ENCODE measurements around the gene CERS6.
"Not testable (repeated sequence)": the region's sequence is repeated elsewhere in the genome, so short reads cannot be mapped to it uniquely, and the experiment has no call there.

CERS6 gene, protein sequence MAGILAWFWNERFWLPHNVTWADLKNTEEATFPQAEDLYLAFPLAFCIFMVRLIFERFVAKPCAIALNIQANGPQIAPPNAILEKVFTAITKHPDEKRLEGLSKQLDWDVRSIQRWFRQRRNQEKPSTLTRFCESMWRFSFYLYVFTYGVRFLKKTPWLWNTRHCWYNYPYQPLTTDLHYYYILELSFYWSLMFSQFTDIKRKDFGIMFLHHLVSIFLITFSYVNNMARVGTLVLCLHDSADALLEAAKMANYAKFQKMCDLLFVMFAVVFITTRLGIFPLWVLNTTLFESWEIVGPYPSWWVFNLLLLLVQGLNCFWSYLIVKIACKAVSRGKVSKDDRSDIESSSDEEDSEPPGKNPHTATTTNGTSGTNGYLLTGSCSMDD

DNA sequence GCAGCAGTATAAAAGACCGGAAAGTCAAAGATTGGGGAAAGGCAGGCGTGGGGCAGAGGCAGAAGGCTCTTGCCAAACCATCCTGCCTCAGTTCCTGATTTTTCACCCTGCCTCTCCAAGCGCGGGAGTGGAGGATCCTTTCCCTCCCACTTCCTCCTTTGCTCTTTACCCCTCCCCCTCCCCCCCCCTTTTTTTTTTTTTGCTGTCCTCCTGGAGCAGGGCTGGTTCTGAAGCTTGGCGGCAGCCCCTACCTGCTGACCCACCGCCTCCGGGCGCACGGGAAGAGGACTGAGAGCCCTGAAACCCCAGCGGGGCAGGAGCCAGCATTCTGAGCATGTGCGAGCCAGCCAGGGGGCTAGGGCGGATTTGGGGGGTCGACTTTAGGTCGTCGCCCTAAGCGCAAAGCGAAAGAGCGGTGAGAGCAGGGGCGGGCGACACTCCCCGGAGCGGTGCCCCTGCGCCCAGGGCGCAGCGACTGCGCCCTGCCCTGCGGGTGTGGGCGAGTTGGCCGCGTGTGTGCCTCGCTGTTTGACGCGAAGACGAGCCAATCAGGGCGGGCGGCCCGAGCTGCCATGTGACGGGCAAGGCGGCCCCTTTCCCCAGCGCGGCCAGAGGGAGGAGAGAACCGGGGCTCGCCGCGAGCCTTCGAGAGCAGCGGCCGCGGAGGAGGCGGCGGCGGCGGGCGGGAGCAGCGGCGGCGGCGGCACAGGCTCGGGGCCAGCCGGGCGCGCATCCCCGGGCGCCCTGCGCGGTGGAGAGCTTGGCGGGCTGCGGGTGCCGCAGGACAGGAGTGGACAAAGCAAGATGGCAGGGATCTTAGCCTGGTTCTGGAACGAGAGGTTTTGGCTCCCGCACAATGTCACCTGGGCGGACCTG is at the start of gene CERS6:
Gene CERS6 (plus strand): TSS at position 628 of the 876 bp plus-strand sequence. CDS start 177 bp downstream, at position 805.
- peak; percentile 74 to 86 for DNase-seq (ENCODE audit: low read depth in 2 of 2)

DNA sequence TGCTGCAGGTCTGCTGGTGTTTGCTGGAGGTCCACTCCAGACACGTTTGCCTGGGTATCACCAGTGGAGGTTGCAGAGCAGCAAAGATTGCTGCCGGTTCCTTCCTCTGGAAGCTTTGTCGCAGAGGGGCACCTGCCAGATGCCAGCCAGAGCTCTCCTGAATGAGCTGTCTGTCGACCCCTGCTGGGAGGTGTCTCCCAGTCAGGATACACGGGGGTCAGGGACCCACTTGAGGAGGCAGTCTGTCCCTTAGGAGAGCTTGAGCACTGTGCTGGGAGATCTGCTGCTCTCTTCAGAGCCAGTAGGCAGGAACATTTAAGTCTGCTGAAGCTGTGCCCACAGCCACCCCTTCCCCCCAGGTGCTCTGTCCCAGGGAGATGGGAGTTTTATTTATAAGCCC is 43.8 kb upstream of the CERS6 start:
- not testable (repeated sequence) for DNase-seq (ENCODE audit: low read depth in 2 of 2)

GRCh38 chr2:168413101-168413500 is 43.0 kb upstream of the CERS6 start:
- not testable (repeated sequence) for DNase-seq (ENCODE audit: low read depth in 2 of 2)

DNA sequence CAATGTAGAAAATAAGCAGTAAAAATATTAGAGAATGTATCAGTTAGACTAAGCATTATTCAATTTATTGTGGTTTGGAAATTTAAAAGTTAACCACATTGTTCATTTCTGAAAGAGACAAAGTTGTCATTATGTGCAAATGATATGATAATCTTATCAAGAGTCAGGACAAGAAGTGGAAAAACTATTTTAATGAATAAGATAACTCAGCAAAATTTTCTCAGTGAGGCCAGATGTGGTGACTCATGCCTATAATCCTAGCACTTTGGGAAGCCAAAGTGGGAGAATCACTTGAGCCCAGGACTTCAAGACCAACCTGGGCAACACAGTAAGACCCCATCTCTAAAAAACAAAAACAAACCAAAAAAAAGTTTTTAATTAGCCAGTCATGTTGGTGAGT is 39.5 kb upstream of the CERS6 start:
- DNase-seq (ENCODE audit: low read depth in 2 of 2), result no peak

- DNase-seq (ENCODE audit: low read depth in 2 of 2), result no peak
Observed at GRCh38 chr2:168422584-168422983, 33.5 kb upstream of the CERS6 start.

GRCh38 chr2:168424112-168424951 is 31.7 kb upstream of the CERS6 start:
- DNase-seq (ENCODE audit: low read depth in 2 of 2), result no peak

DNA sequence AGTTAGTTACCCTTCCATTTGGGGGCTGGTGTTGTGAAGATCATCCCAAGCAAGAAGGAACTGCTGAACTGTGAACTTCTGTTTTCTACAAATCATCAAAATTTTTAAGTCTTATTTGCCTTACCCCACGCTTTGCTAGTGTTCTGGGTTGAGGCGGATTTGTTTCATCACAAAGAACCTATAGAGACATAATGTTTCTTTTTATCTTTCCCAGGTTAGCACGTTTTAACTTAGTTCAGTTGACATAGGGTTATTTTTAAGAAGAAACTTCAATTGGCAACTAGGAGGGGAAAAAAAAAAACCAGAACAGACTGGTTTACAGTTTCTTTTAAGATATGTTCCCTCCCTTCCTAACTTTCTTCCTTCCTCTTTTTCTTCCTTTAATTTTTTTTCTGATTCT is 31.1 kb upstream of the CERS6 start:
- DNase-seq (ENCODE audit: low read depth in 2 of 2), result no peak

DNA sequence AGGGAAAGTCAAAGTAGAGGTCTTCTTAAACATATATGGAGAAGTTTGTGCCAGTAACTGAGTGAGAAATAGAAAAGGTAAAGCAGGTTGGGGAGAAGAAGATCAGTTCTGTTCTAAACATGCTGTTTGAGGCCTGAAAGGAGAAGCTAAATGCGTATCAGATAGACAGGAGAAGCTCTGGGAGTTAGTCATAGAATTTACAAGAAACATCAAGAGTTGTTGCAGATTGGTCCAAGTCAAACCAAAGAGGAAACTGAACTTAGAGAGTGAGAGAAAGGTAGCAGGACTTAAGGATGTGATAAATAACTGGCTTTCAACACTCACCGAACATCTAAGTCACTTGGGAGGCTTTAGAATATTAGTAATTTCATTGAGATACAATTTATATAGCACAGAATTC is 29.2 kb upstream of the CERS6 start:
- DNase-seq (ENCODE audit: low read depth in 2 of 2), result no peak

DNA sequence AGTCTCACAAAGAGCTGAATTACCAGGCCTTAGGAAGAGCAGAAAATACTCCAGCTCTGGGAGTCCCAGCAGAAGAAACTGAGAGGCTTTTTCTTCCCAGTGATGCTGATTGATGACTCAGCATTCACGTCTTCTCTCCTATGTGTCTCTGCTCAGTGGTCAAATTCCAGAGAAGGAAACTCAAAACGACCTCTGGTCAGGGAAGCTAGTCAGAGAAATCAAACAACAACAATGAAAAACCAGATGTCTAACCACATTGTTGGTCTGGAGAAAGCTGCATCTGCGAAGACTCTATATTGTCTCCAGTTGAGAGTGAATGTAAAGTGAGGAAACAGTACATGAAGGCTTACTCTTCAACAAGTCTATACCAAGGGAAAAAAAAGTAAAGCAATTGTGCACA is 28.6 kb upstream of the CERS6 start:
- DNase-seq (ENCODE audit: low read depth in 2 of 2), result no peak

- DNase-seq (ENCODE audit: low read depth in 2 of 2), result no peak
Observed at GRCh38 chr2:168428431-168428830, 27.6 kb upstream of the CERS6 start.

DNA sequence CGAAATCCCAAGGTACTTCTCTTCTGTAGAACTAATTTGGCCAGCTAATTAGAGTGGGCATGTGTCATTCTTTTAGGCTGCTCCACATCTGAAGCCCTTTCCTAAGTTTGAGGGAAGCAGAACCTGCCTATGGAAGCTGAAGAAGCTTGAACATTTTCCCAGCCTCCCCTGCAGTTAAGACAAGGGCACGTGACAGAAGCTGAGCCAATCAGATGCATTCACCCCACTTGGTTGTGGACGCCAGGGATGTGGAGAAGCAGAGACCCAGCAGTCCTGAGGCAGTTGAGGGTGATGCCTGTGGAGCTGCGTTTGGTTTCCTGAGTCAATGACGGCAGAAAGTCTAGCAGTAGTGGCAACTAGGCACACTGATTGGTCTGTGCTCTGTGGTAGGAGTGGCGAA is 26.1 kb upstream of the CERS6 start:
- DNase-seq (ENCODE audit: low read depth in 2 of 2), result no peak

GRCh38 chr2:168430431-168430830 is 25.6 kb upstream of the CERS6 start:
- no peak for DNase-seq (ENCODE audit: low read depth in 2 of 2)

DNA sequence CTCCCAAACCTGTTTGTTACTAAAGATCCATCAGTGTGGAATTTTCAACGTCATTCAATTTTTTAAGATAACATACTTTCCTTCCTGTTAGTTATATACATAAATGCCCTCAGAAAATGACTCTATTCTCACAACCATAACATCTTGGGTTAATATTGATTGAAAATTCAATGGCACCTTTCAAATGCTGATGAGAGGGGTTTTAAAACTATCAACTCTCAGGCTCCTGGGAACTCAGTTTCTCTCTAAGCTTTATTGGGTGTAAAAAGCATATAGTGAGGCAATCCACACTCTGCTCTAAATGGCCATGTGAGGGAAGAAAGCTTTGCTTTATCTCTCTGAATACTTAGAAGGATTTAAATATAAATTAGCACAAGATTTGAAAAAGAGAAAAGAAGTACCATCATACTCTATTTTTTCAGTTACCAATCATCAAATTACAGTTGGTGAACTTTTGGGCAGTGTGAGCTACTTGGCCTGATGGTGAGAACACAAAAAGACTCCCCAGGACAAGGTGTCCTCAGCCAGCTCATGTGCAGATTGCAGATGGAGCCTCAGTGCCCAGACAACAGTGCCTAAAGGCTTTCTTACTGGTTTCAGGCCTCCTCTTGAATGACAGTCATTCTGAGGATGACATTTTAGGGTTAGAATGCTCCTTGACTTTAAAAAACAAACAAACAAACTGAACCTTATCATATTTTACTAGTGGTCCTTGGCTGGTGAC is 24.6 kb upstream of the CERS6 start:
- no peak for DNase-seq (ENCODE audit: low read depth in 2 of 2)

- no peak for DNase-seq (ENCODE audit: low read depth in 2 of 2)
Observed at GRCh38 chr2:168432100-168432499, 24.0 kb upstream of the CERS6 start.

- no peak for DNase-seq (ENCODE audit: low read depth in 2 of 2)
Observed at GRCh38 chr2:168432565-168433186, 23.4 kb upstream of the CERS6 start.

- no peak for DNase-seq (ENCODE audit: low read depth in 2 of 2)
Observed at GRCh38 chr2:168433527-168433926, 22.5 kb upstream of the CERS6 start.

- DNase-seq (ENCODE audit: low read depth in 2 of 2), result no peak
Observed at GRCh38 chr2:168434146-168434545, 21.9 kb upstream of the CERS6 start.

GRCh38 chr2:168436840-168437239 is 19.2 kb upstream of the CERS6 start:
- DNase-seq (ENCODE audit: low read depth in 2 of 2), result no peak

GRCh38 chr2:168438553-168438952 is 17.5 kb upstream of the CERS6 start:
- DNase-seq (ENCODE audit: low read depth in 2 of 2), result no peak

DNA sequence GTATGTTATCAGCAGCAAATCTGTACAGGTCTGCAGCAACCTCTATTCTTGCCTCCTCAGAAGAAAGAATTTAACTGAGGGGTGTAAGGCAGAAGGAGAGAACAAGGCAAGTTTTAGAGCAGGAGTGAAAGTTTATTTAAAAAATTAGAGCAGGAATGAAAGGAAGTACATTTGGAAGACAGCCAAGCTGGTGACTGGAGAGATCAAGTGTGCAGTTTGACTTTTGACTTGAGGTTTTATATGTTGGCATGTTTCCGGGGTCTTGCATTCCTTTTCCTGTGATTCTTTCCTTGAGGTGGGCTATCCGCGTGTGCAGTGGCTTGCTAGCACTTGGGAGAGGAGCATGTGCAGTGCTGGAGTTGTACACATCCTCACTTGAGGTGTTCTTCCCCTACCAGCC is 16.5 kb upstream of the CERS6 start:
- no peak for DNase-seq (ENCODE audit: low read depth in 2 of 2)

Measured in stimulated activated CD8-positive, alpha-beta memory T cell treated with anti-CD3 and anti-CD28 coated beads, Interleukin-7, amount 100 ng/mL, for 4 hours (primary cell).